NCI-H2196 treated with DMSO at 0.1 percent for 48 hours (cell line): ENCODE measurements around the gene BYSL.

Experiments used
- DNase-seq: peaks from one replicate; lab custom pipeline; 2025; ENCODE audit not compliant: unreplicated experiment; lab: John Stamatoyannopoulos, UW

Gene BYSL

GRCh38 chr6:41914869-41915530, 6.3 kb upstream of the BYSL start:
- no peak for DNase-seq

GRCh38 chr6:41917528-41917927, 3.8 kb upstream of the BYSL start:
- DNase-seq: no peak

DNA sequence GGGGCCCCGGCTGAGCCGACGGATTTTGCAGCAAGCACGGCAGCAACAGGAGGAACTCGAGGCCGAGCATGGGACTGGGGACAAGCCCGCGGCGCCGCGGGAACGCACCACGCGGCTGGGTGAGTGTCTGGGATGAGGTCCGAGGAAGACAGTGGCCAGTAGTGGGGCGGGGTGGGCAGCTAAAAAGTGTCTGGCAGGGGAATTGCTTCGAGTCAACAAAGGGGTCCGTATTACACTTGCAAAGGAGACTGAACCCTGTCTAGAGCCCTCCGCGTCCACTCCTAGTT, 356 bp downstream of the BYSL start:
- no peak for DNase-seq

DNA sequence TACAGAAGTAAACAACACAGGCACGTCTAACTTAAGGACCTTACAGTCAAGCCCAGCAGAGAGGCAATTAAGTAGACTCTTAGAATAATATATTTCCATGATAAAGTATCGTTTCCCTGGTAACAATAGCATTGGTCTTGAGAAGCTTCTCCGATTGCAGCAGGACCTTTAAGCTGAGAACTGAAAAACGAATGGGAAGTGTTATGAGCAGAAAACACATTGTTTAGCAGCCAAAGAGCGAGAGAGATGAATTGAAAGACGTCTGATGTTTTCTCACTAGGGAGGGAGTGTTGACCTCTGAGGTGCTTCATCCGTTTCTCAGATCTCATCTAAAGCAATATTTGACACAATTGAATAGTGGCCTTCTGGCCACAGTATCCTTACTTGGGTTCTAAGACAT, 855 bp downstream of the BYSL start:
- no peak for DNase-seq

DNA sequence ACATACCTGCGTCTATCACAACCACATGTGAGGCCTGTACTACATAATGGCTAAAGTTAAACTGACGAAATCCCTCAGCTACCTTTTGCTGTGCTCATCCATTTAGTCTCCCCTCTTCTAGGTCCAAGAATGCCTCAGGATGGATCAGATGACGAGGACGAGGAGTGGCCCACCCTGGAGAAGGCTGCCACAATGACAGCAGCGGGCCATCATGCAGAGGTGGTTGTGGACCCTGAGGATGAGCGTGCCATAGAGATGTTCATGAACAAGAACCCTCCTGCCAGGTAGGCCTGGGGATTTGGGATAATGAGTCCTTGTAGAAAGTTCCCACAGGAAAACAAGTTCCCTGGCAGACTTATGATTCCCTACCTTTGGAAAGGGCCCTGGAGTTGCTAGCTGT, 6.0 kb downstream of the BYSL start:
- no peak for DNase-seq

- DNase-seq: no peak
Measured at GRCh38 chr6:41929924-41930323, 8.6 kb downstream of the BYSL start.

DNA sequence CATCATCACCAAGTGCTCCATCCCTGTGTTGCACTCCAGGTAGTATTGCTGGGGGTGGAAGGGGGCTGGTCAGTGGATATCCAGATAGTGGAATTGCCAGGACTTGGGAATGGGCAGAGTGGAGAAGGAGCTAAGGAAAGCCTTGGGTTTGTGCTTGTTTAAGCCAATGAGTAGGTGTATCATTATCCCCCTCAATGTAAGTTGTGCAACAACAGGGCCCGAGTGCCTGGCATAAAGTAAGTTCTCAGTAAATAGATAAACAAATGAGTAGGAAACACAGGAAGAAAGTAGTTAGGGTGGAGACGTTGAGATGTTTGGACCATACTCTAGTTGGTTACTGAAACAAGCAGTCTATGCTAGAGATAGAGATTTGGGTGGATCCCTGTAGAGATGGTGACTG, 10.5 kb downstream of the BYSL start:
- DNase-seq: no peak

- no peak for DNase-seq
Measured at GRCh38 chr6:41932378-41932777, 11.1 kb downstream of the BYSL start.

GRCh38 chr6:41934278-41935192, 13.2 kb downstream of the BYSL start:
- DNase-seq: no peak

- no peak for DNase-seq
Measured at GRCh38 chr6:41935193-41935574, 13.9 kb downstream of the BYSL start.

DNA sequence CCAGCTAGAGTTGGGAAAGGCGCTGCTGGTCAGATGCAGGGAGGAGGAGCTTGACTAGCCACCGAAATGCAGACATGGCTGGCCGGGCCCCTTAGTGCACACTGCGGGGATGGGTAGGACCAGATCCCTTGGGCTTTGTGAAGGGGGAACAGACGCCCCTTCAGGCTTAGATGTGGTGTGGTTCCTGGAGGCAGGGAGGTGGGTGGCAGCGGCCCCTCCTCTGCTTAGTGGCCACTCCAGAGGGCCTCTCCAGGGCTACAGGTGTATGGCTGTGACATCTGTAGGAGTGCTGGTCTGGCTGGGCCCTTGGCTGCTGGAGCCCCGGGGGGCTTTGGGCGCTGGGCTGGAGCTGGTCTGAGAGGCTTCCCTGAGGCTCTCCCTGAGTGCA, 14.4 kb downstream of the BYSL start:
- DNase-seq: no peak

- DNase-seq: peak; percentile 78
Measured at GRCh38 chr6:41936073-41936837, 15.0 kb downstream of the BYSL start.

DNA sequence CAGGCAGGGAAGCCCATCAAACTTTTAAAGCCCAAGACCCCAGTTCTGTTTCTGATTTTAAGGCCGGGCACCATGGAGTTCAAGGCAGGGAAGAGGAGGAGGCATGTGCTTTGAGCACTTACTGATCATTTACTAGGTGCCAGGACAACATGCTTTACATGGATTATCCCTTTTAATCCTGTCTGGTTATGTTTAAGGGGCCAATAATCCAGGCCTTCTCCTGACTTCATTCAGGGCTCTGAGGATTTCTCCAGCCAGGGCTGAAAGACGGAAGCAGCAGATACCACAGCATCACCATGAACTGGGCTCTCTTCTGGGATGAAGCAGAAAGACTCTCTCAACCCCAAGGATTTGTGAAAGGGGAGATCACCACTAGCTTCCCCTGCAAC, 16.2 kb downstream of the BYSL start:
- no peak for DNase-seq

DNA sequence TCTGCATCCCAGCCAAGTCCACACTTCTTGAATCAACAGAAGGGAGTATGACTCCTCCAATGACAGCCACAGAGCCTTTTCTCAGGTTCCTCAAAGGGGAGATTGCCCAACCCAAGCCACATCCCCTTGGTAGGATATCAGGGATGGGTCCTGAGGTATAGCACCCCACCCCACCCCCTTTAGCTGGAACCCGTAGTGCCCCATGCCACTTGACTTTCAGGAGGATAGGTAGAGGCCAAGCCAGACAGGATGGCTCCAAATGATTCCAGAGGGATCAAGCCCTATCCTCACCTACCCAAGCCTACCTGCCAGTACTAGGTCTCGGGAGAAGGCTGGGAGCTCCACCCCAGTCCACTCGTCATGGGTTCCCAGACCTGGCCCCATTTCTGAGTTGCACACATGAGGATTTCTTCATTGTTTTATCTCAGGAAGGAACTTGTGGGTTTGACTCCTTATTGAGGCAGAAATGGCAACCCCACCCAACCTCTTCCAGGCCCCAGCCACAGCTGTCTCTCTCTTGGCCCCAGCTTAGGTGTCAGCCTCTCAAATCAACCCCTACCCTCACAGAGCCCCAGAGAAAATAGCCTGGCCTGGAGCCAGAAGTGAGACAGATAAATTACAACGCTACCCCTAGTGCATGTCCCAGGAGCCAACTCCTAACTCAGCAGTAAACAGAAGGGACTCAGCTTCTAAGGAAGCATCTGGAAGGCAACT, 16.7 kb downstream of the BYSL start:
- DNase-seq: no peak

GRCh38 chr6:41938590-41939175, 17.4 kb downstream of the BYSL start:
- DNase-seq: no peak

DNA sequence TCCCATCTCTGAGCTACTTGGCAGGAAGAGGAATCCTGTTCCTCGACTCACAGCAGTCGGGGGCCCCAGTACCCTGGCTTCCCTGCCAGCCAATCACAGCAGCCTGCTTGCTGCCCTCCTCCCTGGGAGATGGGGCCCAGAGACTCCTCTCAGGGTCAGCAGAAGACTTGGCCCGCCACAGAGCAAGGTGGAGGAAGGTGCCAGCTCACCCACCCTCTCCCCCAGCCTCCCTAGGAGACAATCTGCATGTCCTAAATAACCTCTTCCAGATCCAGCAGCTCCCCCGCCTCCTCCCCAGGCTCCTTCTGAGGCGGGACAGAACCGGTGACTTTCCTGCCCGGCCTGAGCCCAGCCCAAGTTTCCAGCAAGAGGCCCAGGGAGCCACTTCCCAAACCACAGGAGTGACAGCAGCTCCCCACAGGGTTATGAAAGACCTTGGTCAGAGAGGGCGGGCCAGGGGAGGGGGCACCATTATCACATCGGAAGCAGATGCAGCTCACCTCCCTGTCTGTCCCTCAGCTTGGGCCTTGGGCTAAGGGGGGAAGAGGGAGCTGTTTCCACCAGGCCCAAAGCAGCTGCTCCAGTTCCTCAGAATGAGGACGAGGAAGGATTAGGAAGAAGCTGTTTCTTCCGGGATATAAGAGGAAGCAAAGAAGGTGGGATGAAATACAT, 18.0 kb downstream of the BYSL start:
- DNase-seq: no peak

DNA sequence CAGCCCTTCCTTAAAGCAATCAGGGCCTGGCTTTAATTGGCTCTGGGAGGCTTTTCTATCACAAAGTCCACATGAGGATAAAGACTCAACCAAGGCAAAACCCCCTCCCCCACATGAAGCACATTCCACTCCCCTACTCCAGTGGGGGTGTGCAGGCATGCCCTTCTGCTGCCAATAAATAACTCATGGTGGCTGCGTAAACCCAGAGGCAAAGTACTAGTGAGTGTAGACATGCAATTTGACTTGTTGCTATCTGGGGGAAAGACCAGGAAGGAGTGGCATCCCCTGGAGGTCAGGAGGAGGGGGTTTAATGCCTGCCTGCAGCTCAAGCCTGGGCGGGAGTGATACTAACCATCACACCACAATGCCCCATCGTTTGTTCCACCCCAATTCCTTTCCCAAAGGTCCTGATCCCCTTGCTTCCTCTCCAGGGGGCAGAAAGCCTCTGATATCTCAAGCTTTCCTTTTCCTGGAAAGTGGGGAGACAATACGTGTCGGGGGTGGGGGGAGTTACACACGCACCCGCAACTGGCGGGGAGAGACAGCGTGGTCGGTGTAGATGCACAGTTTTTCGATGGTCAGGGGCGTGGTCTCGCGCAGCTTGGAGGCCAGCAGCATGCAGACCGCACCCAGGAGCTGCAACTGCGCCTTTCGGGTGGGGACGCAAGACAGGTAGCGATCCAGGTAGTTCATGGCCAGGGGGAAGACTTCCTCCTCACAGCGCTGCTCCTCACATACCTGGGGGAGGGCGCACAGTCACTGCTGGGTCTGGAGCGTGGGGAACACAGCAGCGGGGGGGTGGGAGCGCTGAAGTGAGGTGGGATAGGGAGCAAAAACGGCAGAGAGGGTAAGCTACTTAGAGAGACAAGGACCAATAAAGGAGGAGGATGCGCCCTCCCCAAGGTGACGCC, 18.8 kb downstream of the BYSL start:
- DNase-seq: no peak

DNA sequence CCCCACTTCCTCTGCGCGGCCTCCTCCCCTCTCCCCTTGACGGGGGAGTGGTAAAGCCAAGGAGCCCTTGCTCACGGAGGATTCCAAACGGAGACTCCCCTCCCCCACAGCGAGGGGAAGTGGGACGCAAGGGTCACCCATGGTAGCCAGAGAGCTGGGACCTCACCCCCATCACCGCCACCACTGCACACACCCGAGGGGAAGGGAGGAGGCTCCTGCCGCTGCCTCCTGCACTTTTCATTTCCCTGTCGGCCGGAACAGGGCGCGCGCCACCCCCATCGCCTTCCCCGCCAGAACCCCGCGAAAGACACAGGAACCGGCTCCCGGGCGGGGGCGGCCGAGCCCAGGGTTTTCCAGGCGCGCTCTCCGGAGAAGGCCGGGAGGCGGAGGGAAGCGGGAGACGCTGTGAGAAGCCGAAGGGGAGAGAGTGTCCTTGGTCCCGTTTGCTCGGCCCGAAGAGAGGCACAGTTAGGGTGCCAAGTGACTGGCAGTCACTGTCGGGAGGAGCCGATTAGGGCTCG, 19.5 kb downstream of the BYSL start:
- DNase-seq: no peak
